IMR-90 (cell line): Measurements from ENCODE around the gene TMED8. TPM values are rescaled to one million over a fixed set of nuclear protein-coding genes. Genes with fewer than 3 reads are reported as not detected.

Experiments
- ATAC-seq: fragments of 200-7000 bp; cut with Tn5 transposase; 2 replicates; pipeline ENCODE4 v1.9.1; 2020; ENCODE audit warnings: low read depth, mild to moderate bottlenecking, moderate library complexity
- BruUV-seq: library from RNA; stranded (reverse); fragments of 400-500 nt; replicated peaks from 2 replicates; lab custom pipeline; 2021; lab: Mats Ljungman, UMichigan
- CTCF ChIA-PET: fragments of 300-600 bp; formaldehyde crosslinking; extraction: SDS; loops from one replicate; lab custom pipeline; 2021; ENCODE audit warnings: antibody characterized with exemption; lab: Yijun Ruan, JAX
- POLR2A ChIA-PET: fragments of 300-600 bp; sonication (Branson Sonifier 250); formaldehyde crosslinking; loops from one replicate; lab custom pipeline; 2022; ENCODE audit warnings: antibody characterized with exemption; ENCODE audit not compliant: unreplicated experiment; lab: Charles Lee
- DNase-seq: peaks from one replicate; pipeline ENCODE4 v3.0.0; 2013
- H2AFZ ChIP-seq: replicated peaks from 2 replicates; pipeline ENCODE3; 2013; ENCODE audit warnings: low read length, mild to moderate bottlenecking; ENCODE audit not compliant: poor library complexity
- H2AK5ac ChIP-seq: 2 replicates; pipeline ENCODE4 v1.6.1; 2013; ENCODE audit warnings: low read depth, low read length, inconsistent platforms
- H2AK9ac ChIP-seq: replicated peaks from 2 replicates; pipeline ENCODE3; 2013; ENCODE audit warnings: mild to moderate bottlenecking, low read depth, low read length, moderate library complexity; ENCODE audit not compliant: poor library complexity
- H2BK120ac ChIP-seq: 2 replicates; pipeline ENCODE4 v1.6.1; 2013; ENCODE audit warnings: low read depth, low read length, inconsistent platforms
- H2BK15ac ChIP-seq: 3 replicates; pipeline ENCODE4 v1.6.1; 2013; ENCODE audit warnings: low read depth, low read length, inconsistent platforms
- H2BK20ac ChIP-seq: 2 replicates; pipeline ENCODE4 v1.6.1; 2013; ENCODE audit warnings: low read depth, mild to moderate bottlenecking, inconsistent platforms, low read length, moderate library complexity
- H2BK5ac ChIP-seq: 2 replicates; pipeline ENCODE4 v1.6.1; 2013; ENCODE audit warnings: mild to moderate bottlenecking, low read depth, low read length, inconsistent platforms; ENCODE audit not compliant: poor library complexity, severe bottlenecking
- H3K14ac ChIP-seq: replicated peaks from 2 replicates; pipeline ENCODE4 v1.6.1; 2013; ENCODE audit warnings: low read depth, low read length, inconsistent platforms
- H3K18ac ChIP-seq: 2 replicates; pipeline ENCODE4 v1.6.1; 2013; ENCODE audit warnings: low read depth, low read length, control low read depth
- H3K23ac ChIP-seq: 2 replicates; pipeline ENCODE4 v1.6.1; 2013; ENCODE audit warnings: low read depth, low read length, inconsistent platforms
- H3K27ac ChIP-seq: 2 replicates; pipeline ENCODE4 v1.5.1; 2013; ENCODE audit warnings: mild to moderate bottlenecking, control low read depth, low read length; ENCODE audit not compliant: insufficient read depth
- H3K27me3 ChIP-seq: 2 replicates; pipeline ENCODE4 v1.6.1; 2013; ENCODE audit warnings: low read length; ENCODE audit not compliant: control insufficient read depth, insufficient read depth
- H3K36me3 ChIP-seq: 2 replicates; pipeline ENCODE4 v1.6.1; 2013; ENCODE audit warnings: low read length, mixed read lengths; ENCODE audit not compliant: control insufficient read depth, insufficient read depth
- H3K4ac ChIP-seq: 2 replicates; pipeline ENCODE4 v1.6.1; 2013; ENCODE audit warnings: low read depth, low read length, inconsistent platforms
- H3K4me1 ChIP-seq: 2 replicates; pipeline ENCODE4 v1.6.1; 2013; ENCODE audit warnings: low read length, mixed read lengths; ENCODE audit not compliant: control insufficient read depth, insufficient read depth
- H3K4me2 ChIP-seq: 2 replicates; pipeline ENCODE4 v1.6.1; 2013; ENCODE audit warnings: low read depth, mild to moderate bottlenecking, control low read depth, low read length, moderate library complexity
- H3K4me3 ChIP-seq: 2 replicates; pipeline ENCODE4 v1.5.1; 2013; ENCODE audit warnings: low read depth, mild to moderate bottlenecking, control low read depth, low read length, moderate library complexity; ENCODE audit not compliant: insufficient read depth
- H3K56ac ChIP-seq: 2 replicates; pipeline ENCODE4 v1.6.1; 2013; ENCODE audit warnings: low read length, inconsistent platforms; ENCODE audit not compliant: insufficient read depth; ENCODE audit errors: extremely low read depth
- H3K79me1 ChIP-seq, 2 experiments: 2 replicates each; pipeline ENCODE4 v1.6.1; 2013; ENCODE audit warnings: low read length in 2 of 2, inconsistent platforms in 1 of 2, low read depth in 1 of 2
- H3K9ac ChIP-seq: 2 replicates; pipeline ENCODE4 v1.6.1; 2013; ENCODE audit warnings: low read depth, low read length, control low read depth
- H3K9me1 ChIP-seq: 2 replicates; pipeline ENCODE4 v1.6.1; 2013; ENCODE audit warnings: low read length, inconsistent platforms; ENCODE audit not compliant: insufficient read depth
- H3K9me3 ChIP-seq: 2 replicates; pipeline ENCODE4 v1.6.1; 2013; ENCODE audit warnings: low read length; ENCODE audit not compliant: control insufficient read depth, insufficient read depth
- H4K20me1 ChIP-seq: 2 replicates; pipeline ENCODE4 v1.6.1; 2013; ENCODE audit warnings: low read length, inconsistent platforms; ENCODE audit not compliant: insufficient read depth
- H4K5ac ChIP-seq: 2 replicates; pipeline ENCODE4 v1.6.1; 2013; ENCODE audit warnings: mild to moderate bottlenecking, low read depth, low read length, control low read depth
- H4K8ac ChIP-seq, 2 experiments: 2 replicates each; pipeline ENCODE4 v1.6.1; 2013; ENCODE audit warnings: low read depth in 2 of 2, low read length in 2 of 2, control low read depth in 1 of 2, inconsistent platforms in 1 of 2
- H4K91ac ChIP-seq: 2 replicates; pipeline ENCODE4 v1.6.1; 2013; ENCODE audit warnings: low read depth, low read length, inconsistent platforms; ENCODE audit not compliant: insufficient read depth
- CEBPB ChIP-seq: IDR thresholded peaks from 2 replicates; pipeline ENCODE4 v1.6.1; 2012; ENCODE audit warnings: low read depth, low read length, improper control_type of control experiment
- CHD1 ChIP-seq: IDR thresholded peaks from 2 replicates; pipeline ENCODE4 v1.6.1; 2012; ENCODE audit warnings: low read depth, low read length, improper control_type of control experiment
- MAFK ChIP-seq: IDR thresholded peaks from 2 replicates; pipeline ENCODE4 v1.6.1; 2012; ENCODE audit warnings: low read depth, low read length, improper control_type of control experiment
- MXI1 ChIP-seq: IDR thresholded peaks from 2 replicates; pipeline ENCODE4 v1.6.1; 2012; ENCODE audit warnings: low read depth, mild to moderate bottlenecking, low read length, moderate library complexity, borderline replicate concordance
- RAD21 ChIP-seq: IDR thresholded peaks from 2 replicates; pipeline ENCODE4 v1.6.1; 2012; ENCODE audit warnings: low read length, improper control_type of control experiment
- RCOR1 ChIP-seq: IDR thresholded peaks from 2 replicates; pipeline ENCODE4 v1.6.1; 2012; ENCODE audit warnings: mild to moderate bottlenecking, low read length, improper control_type of control experiment; ENCODE audit not compliant: insufficient replicate concordance
- RFX5 ChIP-seq: IDR thresholded peaks from 2 replicates; pipeline ENCODE4 v1.8.0; 2012; ENCODE audit warnings: low read depth, mild to moderate bottlenecking, low read length, moderate library complexity
- USF2 ChIP-seq: fragments of 150-350 bp; IDR thresholded peaks from 2 replicates; pipeline ENCODE4 v1.6.1; 2017; ENCODE audit warnings: mild to moderate bottlenecking, antibody characterized with exemption, low read length, low read depth
- WGBS, 2 experiments: methylation state at CpG; one replicate each; pipeline versions ENCODE4 v1.1.5 to v1.1.7; 2013; ENCODE audit warnings: missing lambda C conversion rate in 2 of 2; ENCODE audit not compliant: insufficient read length in 1 of 2; ENCODE audit errors: extremely low coverage in 2 of 2; 5-methylcytosine and 5-hydroxymethylcytosine counted together
- dilution Hi-C: fragments of 300-500 bp; cut with HindIII; formaldehyde crosslinking; loops from one replicate; pipeline ENCODE4 v1.14.3; 2018; ENCODE audit warnings: low sequenced_read_pairs; ENCODE audit not compliant: unreplicated experiment
- in situ Hi-C: fragments of 300-500 bp; cut with MboI; formaldehyde crosslinking; loops from 3 replicates; pipeline ENCODE4 v1.14.3; 2019; ENCODE audit warnings: low sequenced_read_pairs, inconsistent platforms, mixed read lengths
- intact Hi-C: fragments of 100-400 bp; cut with micrococcal nuclease; formaldehyde crosslinking; loops from 2 replicates; pipeline ENCODE4 v1.10.0; 2022
- polyA plus RNA-seq, 3 experiments: library from polyadenylated mRNA; depleted of rRNA; stranded (reverse); fragments of >200 nt; gene quantifications; 2 replicates each; pipeline ENCODE4 v1.2.3, GENCODE V29; 2012; ENCODE audit warnings: low replicate concordance in 1 of 3
- total RNA-seq: library from RNA; depleted of rRNA; stranded (reverse); fragments of >200 nt; gene quantifications from 2 replicates; pipeline ENCODE4 v1.2.3, GENCODE V29; 2012

TMED8 gene
- total and polyA plus RNA-seq, 2 of the 4 experiments (the other 2 are of a cell fraction) = 2.2 to 5.0 TPM

GRCh38 chr14:77375973-77376770, 722 bp downstream of the TMED8 start:
- peaks cover 7% of the 10 kb centered on the region for H3K27me3 ChIP-seq
- H3K27ac ChIP-seq = peak overlapping the region; percentile 23
- no peak overlapping the region for H3K18ac ChIP-seq
- H3K56ac ChIP-seq = no peak overlapping the region
- H2AFZ ChIP-seq = peak overlapping the region; percentile 96
- H2AK9ac ChIP-seq = peak overlapping the region; percentile 74
- H4K5ac ChIP-seq = no peak overlapping the region
- dilution Hi-C loops (no loop called here), in situ Hi-C loops (no loop called here), intact Hi-C loops (loop anchor here (2.0 kb wide), 1 partner anchor 55 kb away; the partner anchor contains the start of genes GSTZ1 and POMT2)
- ChIA-PET POLR2A (no interaction called here), CTCF (interaction anchor here (0.6 kb wide), 1 partner anchor 76 kb away, joined by 3 read pairs; no protein-coding TSS in a partner anchor)
- peak overlapping the region; percentile 66 for H3K9ac ChIP-seq
- TF ChIP-seq USF2 (no peak), CHD1 (no peak), CEBPB (no peak), RFX5 (no peak), MXI1 (no peak), RCOR1 (no peak), MAFK (no peak), RAD21 (no peak)
- peaks cover 6% of the 10 kb centered on the region; the same call in 1 of the 2 replicates for H4K20me1 ChIP-seq
- H3K79me1 ChIP-seq = peaks cover 7 to 13% of the 10 kb centered on the region in 2 experiments; a peak in 3 of 4 replicates
- DNase-seq = no peak
- no peak overlapping the region for H2BK5ac ChIP-seq
- peak overlapping the region in 1 of 2 experiments; percentile 38; a peak in 2 of 4 replicates for H4K8ac ChIP-seq
- H3K14ac ChIP-seq = peak overlapping the region; percentile 75
- H3K4me1 ChIP-seq = no peaks in the 10 kb centered on the region
- peak overlapping the region; percentile 18; the same call in 1 of the 2 replicates for H3K4ac ChIP-seq
- H2AK5ac ChIP-seq = no peak overlapping the region
- no TSS peak for BruUV-seq
- ATAC-seq = peak; percentile 9; the same call in 1 of the 2 replicates
- no peak overlapping the region for H2BK120ac ChIP-seq
- H3K4me3 ChIP-seq = peak overlapping the region; percentile 86
- WGBS, 2 experiments = 0% methylated on average over 2 of the region's 24 CpGs; no CpG with 5 or more reads in 1 of the 2 experiments
- no peak overlapping the region for H2BK15ac ChIP-seq
- H4K91ac ChIP-seq = no peak overlapping the region
- no peaks in the 10 kb centered on the region for H3K36me3 ChIP-seq
- no peak overlapping the region for H2BK20ac ChIP-seq
- H3K9me1 ChIP-seq = peaks cover 3% of the 10 kb centered on the region
- H3K23ac ChIP-seq = peak overlapping the region; percentile 75
- H3K4me2 ChIP-seq = peak overlapping the region; percentile 77
- H3K9me3 ChIP-seq = no peaks in the 10 kb centered on the region
